ENCODE measurements around the gene GSTP1.

Gene GSTP1

DNA sequence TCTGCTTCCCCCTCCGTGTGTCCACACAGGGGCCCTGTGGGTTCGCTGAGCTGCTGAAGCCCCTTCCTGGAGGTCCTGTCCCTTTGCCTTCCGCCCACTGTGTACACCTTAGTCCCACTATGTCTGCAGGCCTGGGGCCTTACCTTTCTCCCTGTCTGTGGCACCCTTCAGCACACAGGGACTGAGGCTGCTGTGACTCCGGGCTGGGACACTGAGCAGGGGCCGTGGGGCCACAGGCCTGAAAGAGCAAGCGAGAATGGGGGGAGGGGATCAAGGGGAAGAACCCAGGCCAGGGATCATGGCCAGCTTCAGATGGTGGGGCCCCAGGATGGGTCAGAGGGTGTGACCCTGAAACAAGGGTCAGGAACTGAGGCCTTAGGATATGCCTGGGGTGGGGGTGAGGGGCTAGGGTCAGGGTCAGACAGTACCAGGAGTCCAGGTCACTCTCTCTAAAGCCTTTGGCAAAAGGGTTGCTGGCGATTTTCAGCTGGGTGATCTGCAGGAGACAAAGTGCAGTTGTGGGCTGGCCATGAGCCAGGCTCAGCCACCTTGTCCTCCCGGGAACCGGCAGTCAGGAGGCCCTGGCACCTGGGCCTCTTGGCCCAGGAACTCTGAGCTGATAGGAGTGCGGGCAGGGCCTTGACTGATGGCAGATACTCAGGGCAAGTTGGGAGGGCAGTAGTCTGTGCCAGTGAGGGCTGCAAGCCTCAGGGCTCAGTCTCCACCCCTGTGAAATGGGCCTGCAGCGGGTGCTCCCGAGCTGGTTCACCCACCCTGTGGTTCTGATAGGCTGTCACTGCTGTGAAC is 48.8 kb downstream of the GSTP1 start:
- DNase-seq = no peak

DNA sequence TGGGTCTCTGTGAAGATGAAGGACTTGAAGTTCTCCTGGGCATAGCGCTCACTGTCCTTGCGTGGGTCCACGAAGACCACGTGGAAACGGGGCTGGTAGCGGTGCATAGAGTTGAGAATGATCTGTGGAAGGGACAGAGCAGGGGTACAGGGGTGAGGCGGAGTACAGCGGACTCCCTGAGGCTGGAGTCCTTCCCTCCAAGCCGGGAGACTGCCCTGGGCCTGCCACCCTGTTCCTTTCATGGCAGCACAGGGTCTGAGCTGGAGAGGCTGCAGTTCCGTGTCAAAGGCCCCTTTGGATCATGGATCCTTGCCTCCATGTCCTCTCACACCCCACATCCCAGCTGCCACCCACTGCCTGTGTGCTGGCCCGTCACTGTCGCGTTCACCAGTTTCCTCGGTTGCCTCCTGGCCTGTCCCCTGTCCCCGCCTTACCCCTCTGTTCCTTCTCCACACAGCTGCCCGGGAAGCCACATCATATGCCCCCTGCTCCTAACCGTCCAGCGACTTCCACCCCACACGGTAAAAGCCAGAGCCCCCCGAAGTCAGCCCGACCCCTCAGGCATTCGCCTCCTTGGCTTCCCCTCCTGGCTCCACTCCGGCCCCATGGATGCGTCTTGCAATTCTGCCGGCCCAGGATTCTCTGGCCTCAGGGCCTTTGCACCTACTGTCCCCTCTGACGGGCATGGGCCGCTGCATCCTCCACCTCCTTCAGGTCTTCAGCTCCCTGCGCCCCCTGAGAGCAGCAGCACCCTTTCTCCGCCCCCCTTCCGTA is 49.6 kb downstream of the GSTP1 start:
- no peak for DNase-seq

DNA sequence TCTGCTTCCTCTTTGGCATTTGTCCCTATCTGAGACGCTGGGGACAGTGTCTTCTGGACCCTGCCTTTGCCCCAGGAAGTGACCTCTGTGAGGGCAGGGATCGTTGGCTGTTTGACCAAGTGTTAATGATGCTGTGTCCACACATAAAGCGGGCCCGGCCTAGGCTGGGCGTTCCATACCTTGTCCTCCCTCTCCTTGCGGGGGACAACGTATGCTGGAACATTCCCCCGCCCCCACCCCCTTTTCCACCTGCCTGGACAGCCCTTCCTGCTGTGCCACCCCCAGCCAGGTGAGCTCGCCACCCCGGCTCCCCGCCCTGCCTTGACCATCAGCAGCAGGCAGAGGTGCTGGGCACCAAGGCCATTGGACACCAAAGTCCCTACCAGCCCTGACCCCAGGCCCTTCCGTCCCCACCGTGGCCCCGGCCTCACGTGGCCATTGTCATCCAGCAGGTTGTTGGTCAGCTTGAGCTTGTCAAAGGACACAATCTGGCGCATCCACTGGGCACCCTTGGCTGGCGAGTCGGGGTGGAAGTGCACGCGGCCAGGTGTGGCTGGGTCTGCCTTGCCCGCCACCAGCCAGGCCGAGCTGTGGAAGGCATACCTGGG is 50.2 kb downstream of the GSTP1 start:
- no peak for DNase-seq

DNA sequence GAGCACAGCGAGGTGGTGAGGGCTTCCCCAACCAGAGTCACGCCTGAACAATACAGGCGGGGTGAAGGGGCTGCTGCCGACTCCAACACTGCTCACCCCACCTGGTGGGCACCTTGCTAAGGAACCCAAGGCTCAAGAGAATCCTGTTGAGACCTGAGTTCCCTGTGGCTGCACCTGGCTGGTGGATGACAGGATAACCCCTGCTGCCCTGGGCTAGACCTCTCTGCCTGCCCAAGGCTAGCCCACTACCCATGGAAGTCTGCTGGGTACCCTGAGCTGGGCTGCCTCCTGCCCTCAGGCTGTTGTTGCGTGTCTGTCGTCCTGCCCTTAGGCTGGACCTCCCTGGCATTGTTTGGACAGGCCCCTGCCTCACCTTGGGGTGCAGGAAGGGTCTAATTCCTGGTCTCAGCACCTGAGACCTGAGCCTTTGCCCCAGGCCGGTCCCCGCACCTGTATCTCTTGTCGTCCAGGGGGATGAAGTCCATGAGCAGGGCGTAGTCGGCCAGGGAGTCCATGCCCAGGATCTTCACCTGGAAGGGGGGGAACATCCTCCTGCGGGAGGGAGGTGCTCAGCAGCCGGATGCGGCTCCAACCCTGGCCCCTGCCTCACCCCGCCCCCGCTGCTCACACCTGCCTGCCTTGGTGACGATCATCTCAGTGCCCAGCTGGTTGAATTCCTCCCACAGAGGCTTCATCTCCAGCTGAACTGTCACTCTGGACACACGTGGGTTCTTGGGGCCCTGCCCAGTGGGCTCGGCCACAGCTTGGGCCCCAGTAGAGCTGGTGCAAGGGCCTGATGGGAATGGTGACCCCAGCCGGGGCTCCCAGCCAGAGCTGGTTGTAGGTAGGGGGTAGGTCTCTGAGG is 51.0 kb downstream of the GSTP1 start:
- DNase-seq = no peak

DNA sequence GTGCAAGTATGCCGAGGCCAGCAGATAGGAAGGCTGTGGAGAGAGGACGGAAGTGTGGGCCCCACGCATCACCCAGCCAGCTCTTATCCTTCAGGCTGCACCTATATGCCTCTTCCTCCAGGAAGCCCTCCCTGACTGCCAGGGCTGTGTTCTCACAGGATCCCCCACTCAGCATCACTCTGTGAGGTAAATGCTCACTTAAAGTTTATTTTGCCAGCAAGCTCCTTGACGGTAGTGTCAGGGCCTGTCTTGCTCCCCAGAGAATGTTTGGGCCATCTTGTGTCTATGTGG is 51.6 kb downstream of the GSTP1 start:
- DNase-seq = no peak

Measured in activated naive CD4-positive, alpha-beta T cell treated with anti-CD3 and anti-CD28 coated beads, Interleukin-2, amount 50 U/mL, for 16 hours (primary cell).